ENCODE data around the gene NOTCH3. TPM values are rescaled to one million over a fixed set of nuclear protein-coding genes. Genes with fewer than 3 reads are reported as not detected.

NOTCH3 gene
- total RNA-seq, 1 experiment from 2014 or later = 39.4 TPM

DNA sequence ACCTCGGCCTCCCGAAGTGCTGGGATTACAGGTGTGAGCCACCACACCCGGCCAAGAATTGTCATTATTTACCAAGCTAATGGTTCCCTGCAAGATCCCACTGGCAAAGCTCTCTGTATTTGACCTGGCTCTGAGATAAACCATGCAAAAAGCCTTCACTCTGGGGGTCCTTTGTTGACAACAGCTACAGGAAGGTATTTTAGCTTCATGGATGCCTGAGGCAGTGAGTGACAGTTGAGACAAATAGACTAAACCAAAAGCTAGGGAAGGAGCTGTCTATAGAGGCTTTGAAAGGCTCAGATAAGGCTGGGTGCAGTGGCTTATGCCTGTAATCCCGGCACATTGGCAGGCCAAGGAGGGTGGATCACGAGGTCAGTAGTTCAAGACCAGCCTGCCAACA is 45.5 kb downstream of the NOTCH3 start:
- TF ChIP-seq ZBTB33 (IDR thresholded peaks at IDR 0.05; ENCODE audit: extremely low read depth, insufficient replicate concordance, low read length) = no peak
- TF ChIP-seq JUND (IDR thresholded peaks at IDR 0.05) = no peak
- no peak for TF ChIP-seq CTCF (IDR thresholded peaks at IDR 0.05 in 2 of 3, conservative IDR thresholded peaks at IDR 0.05 in 1 of 3; ENCODE audit: borderline replicate concordance in 1 of 3, insufficient read depth in 1 of 3, low read depth in 2 of 3, low read length in 2 of 3)
- TF ChIP-seq CBX3 (IDR thresholded peaks at IDR 0.05; ENCODE audit: low read depth) = no peak
- TF ChIP-seq SP1 (IDR thresholded peaks at IDR 0.05; ENCODE audit: low read depth) = no peak
- no peak for TF ChIP-seq RAD21 (IDR thresholded peaks at IDR 0.05; ENCODE audit: low read depth)
- TF ChIP-seq FOSL1 (IDR thresholded peaks at IDR 0.05; ENCODE audit: low read depth) = no peak
- H3K36me3 ChIP-seq (ENCODE audit: control insufficient read depth in 1 of 2, insufficient read depth in 2 of 2, low read length in 2 of 2) = no peaks in the 10 kb centered on the region
- BruUV-seq (replicated peaks) = no TSS peak
- POLR2A ChIA-PET = no interaction called here
- no peaks in the 10 kb centered on the region for H3K79me2 ChIP-seq (ENCODE audit: insufficient read depth, low read length)
- ATAC-seq = no peak
- no peak overlapping the region for H3K4me3 ChIP-seq (replicated peaks in 1 of 2; ENCODE audit: low read depth in 1 of 2, low read length in 2 of 2)
- no peak for DNase-seq (ENCODE audit: low read depth, low spot score)
- no peaks in the 10 kb centered on the region for H3K4me1 ChIP-seq (ENCODE audit: control insufficient read depth in 1 of 2, insufficient read depth in 2 of 2, low read length in 2 of 2)
- H3K9me3 ChIP-seq (ENCODE audit: control insufficient read depth in 1 of 2, insufficient read depth in 1 of 2, low read depth in 1 of 2, low read length in 2 of 2) = no peaks in the 10 kb centered on the region; a peak in 1 of 4 replicates
- no peaks in the 10 kb centered on the region for H3K9me2 ChIP-seq (ENCODE audit: insufficient read depth)
- H3K9ac ChIP-seq (ENCODE audit: low read length) = no peak overlapping the region
- H3K27me3 ChIP-seq (ENCODE audit: insufficient read depth, low read length) = no peaks in the 10 kb centered on the region
- H2AFZ ChIP-seq (ENCODE audit: low read depth, low read length, poor library complexity, severe bottlenecking) = no peak overlapping the region
- no peak overlapping the region for H3K27ac ChIP-seq (ENCODE audit: low read depth, low read length)
- no peaks in the 10 kb centered on the region for H4K20me1 ChIP-seq (ENCODE audit: insufficient read depth)
- intact Hi-C loops (cut with micrococcal nuclease) = no loop called here
- CTCF ChIA-PET = no interaction called here
- RAD21 ChIA-PET (ENCODE audit: low non-redundant PET in 1 of 2, low total read pairs in 2 of 2, uncharacterized antibody in 2 of 2, unreplicated experiment in 2 of 2) = no interaction called here
- no peak overlapping the region for H3K4me2 ChIP-seq (ENCODE audit: low read length)
